ENCODE results near the gene NEK3.
A peak's percentile ranks its signal among the peaks of the same experiment; 100 is the strongest.
"Not testable (repeated sequence)": the region's sequence is repeated elsewhere in the genome, so short reads cannot be mapped to it uniquely, and the experiment has no call there.

NEK3 gene

GRCh38 chr13:52104624-52105023 is 54.8 kb downstream of the NEK3 start:
- no peak overlapping the region for H3K4me3 ChIP-seq (replicated peaks in 1 of 2; ENCODE audit: low read depth in 2 of 2, low read length in 2 of 2)
- peak; percentile 21 to 52 for DNase-seq (ENCODE audit: low read depth in 2 of 2)
- no peak for TF ChIP-seq CTCF (IDR thresholded peaks at IDR 0.05; ENCODE audit: low read depth, low read length)

GRCh38 chr13:52103386-52103785 is 56.0 kb downstream of the NEK3 start:
- H3K4me3 ChIP-seq (replicated peaks in 1 of 2; ENCODE audit: low read depth in 2 of 2, low read length in 2 of 2), result no peak overlapping the region
- no peak for DNase-seq (ENCODE audit: low read depth in 2 of 2)
- TF ChIP-seq CTCF (IDR thresholded peaks at IDR 0.05; ENCODE audit: low read depth, low read length), result no peak

- H3K4me3 ChIP-seq (replicated peaks in 1 of 2; ENCODE audit: low read depth in 2 of 2, low read length in 2 of 2); DNase-seq (ENCODE audit: low read depth in 2 of 2): not testable (repeated sequence)
These were observed 57.0 kb downstream of the NEK3 start for GRCh38 chr13:52102423-52102822.

- no peak overlapping the region for H3K4me3 ChIP-seq (replicated peaks in 1 of 2; ENCODE audit: low read depth in 2 of 2, low read length in 2 of 2)
- TF ChIP-seq CTCF (IDR thresholded peaks at IDR 0.05; ENCODE audit: low read depth, low read length), result no peak
- DNase-seq (ENCODE audit: low read depth in 2 of 2), result no peak
These were observed 62.2 kb downstream of the NEK3 start for GRCh38 chr13:52097197-52097596.

GRCh38 chr13:52096748-52097147 is 62.6 kb downstream of the NEK3 start:
- TF ChIP-seq CTCF (IDR thresholded peaks at IDR 0.05; ENCODE audit: low read depth, low read length), result no peak
- no peak overlapping the region for H3K4me3 ChIP-seq (replicated peaks in 1 of 2; ENCODE audit: low read depth in 2 of 2, low read length in 2 of 2)
- no peak for DNase-seq (ENCODE audit: low read depth in 2 of 2)

GRCh38 chr13:52096062-52096461 is 63.3 kb downstream of the NEK3 start:
- DNase-seq (ENCODE audit: low read depth in 2 of 2), result no peak
- no peak overlapping the region for H3K4me3 ChIP-seq (replicated peaks in 1 of 2; ENCODE audit: low read depth in 2 of 2, low read length in 2 of 2)
- no peak for TF ChIP-seq CTCF (IDR thresholded peaks at IDR 0.05; ENCODE audit: low read depth, low read length)

GRCh38 chr13:52092087-52092486 is 67.3 kb downstream of the NEK3 start:
- no peak for DNase-seq (ENCODE audit: low read depth in 2 of 2)
- no peak overlapping the region for H3K4me3 ChIP-seq (replicated peaks in 1 of 2; ENCODE audit: low read depth in 2 of 2, low read length in 2 of 2)
- TF ChIP-seq CTCF (IDR thresholded peaks at IDR 0.05; ENCODE audit: low read depth, low read length), result no peak
